Pancreas (tissue), 10 donors: ENCODE data around the gene TMEM61. TPM values are rescaled to one million over a fixed set of nuclear protein-coding genes. Genes with fewer than 3 reads are reported as not detected.

ENCODE experiments used
- ATAC-seq, 4 donors: fragments of 200-7000 bp; cut with Tn5 transposase; one replicate each; pipeline versions ENCODE4 v1.8.0 to v1.9.1; 2020; ENCODE audit warnings: mild to moderate bottlenecking in 4 of 4, moderate library complexity in 4 of 4
- DNase-seq, 6 donors: peaks; one replicate each; pipeline ENCODE4 v3.0.0-alpha.2; 2020
- FAIRE-seq: peaks from 2 replicates; lab custom pipeline; 2012; peaks lifted over from hg19 to GRCh38; lab: Jason Lieb, UNC
- H3K27ac ChIP-seq, 4 donors: fragments of 200-600 bp; sonication (generic); 1 replicate in 3 of 4; 2 replicates in 1 of 4; pipeline versions ENCODE4 v1.5.0 to v1.8.0; 2020
- H3K27me3 ChIP-seq, 4 donors: fragments of 200-600 bp; one replicate each; pipeline ENCODE4 v1.8.0; 2021
- H3K36me3 ChIP-seq, 3 donors: fragments of 200-600 bp; sonication (generic) in 1 of 3; one replicate each; pipeline versions ENCODE4 v1.5.0 to v1.8.0; 2020 to 2021
- H3K4me1 ChIP-seq, 3 donors: fragments of 200-600 bp; one replicate each; pipeline ENCODE4 v1.8.0; 2021
- H3K4me3 ChIP-seq, 4 donors: fragments of 200-600 bp; sonication (generic) in 2 of 4; one replicate each; pipeline versions ENCODE4 v1.5.0 to v1.8.0; 2020 to 2021
- H3K9me3 ChIP-seq, 4 donors: fragments of 200-600 bp; one replicate each; pipeline ENCODE4 v1.8.0; 2021
- CTCF ChIP-seq, 4 donors: fragments of 200-600 bp; sonication (generic) in 3 of 4; IDR thresholded peaks; one replicate each; pipeline versions ENCODE4 v1.5.0 to v1.8.0; 2021; ENCODE audit warnings: antibody characterized with exemption in 4 of 4
- WGBS, 2 donors: extraction: QIAGEN DNeasy Blood & Tissue Kit; methylation state at CpG; one replicate each; pipeline ENCODE4 v1.1.7; 2013; 5-methylcytosine and 5-hydroxymethylcytosine counted together
- intact Hi-C, 3 donors: fragments of 100-400 bp; cut with DNase I; formaldehyde crosslinking; loops; one replicate each; pipeline versions ENCODE4 v1.11.1 to v1.14.2; 2022
- polyA plus RNA-seq, 2 donors: library from polyadenylated mRNA; stranded (reverse); fragments of 200-250 nt; gene quantifications; one replicate each; pipeline ENCODE4 v1.2.3, GENCODE V29; 2013
- total RNA-seq, 6 donors: library from RNA; stranded (reverse); fragmentation: NEBNext Ultra II Directional in 4 of 6; extraction: Animal tissue kit (Norgen Biotek cat#: 25700) in 4 of 6; gene quantifications; one replicate each; pipeline versions ENCODE4 v1.2.1 to v1.2.4, GENCODE V29; 2021 to 2023
- donor health status: healthy with polysubstance abuse.
- donor health status: DM: no; HTN: no; CAD: no; lungs with moderate emphysema.
- donor health status: DM: no; HTN: no; CAD: no.
- donor health status: control.
- donor health status: control.
- donor health status: Bipolar disorder and iron deficiency.
- donor health status: DM: yes; HTN: yes; CAD: no.
- donor health status: DM: no; HTN: no; CAD: no.
- donor health status: DM: no; HTN: no; CAD: no.
- donor health status: DM: yes; HTN: yes; CAD: no.

Gene TMEM61
- total and polyA plus RNA-seq, 8 donors: 1.1 to 15.6 (median 1.7) TPM

- H3K27me3 ChIP-seq: peaks cover 0 to 6% (median 0%) of the 10 kb centered on the region in 4 donors
- peaks cover 0 to 4% (median 0%) of the 10 kb centered on the region in 3 donors for H3K4me1 ChIP-seq
- no peaks in the 10 kb centered on the region for H3K9me3 ChIP-seq
- no peaks in the 10 kb centered on the region for H3K36me3 ChIP-seq
- no peak for TF ChIP-seq CTCF (IDR thresholded peaks at IDR 0.05)
- intact Hi-C loops: loop anchor here in 2 of 3 donors (2.0 to 5.0 kb wide), 2 partner anchors 50 kb away; no protein-coding TSS in a partner anchor
- peak in 1 of 6 donors; percentile 73 for DNase-seq
- no peak for FAIRE-seq
- 22% methylated on average over 43 to 46 of the region's 46 CpGs for WGBS, 2 donors
- no peak overlapping the region for H3K27ac ChIP-seq
- peak overlapping the region in 1 of 4 donors; percentile 18 for H3K4me3 ChIP-seq
- ATAC-seq: peak; percentile 29 to 74 (median 63)
These were observed 16.7 kb downstream of the TMEM61 start for GRCh38 chr1:54996869-54997710.

- peaks cover 0 to 6% (median 0%) of the 10 kb centered on the region in 4 donors for H3K27me3 ChIP-seq
- no peak for TF ChIP-seq CTCF (IDR thresholded peaks at IDR 0.05)
- WGBS, 2 donors: 74 to 76% methylated on average over 6 of the region's 6 CpGs
- ATAC-seq: no peak
- no peaks in the 10 kb centered on the region for H3K36me3 ChIP-seq
- no peak overlapping the region for H3K4me3 ChIP-seq
- intact Hi-C loops: loop anchor here in 2 of 3 donors (2.0 to 5.0 kb wide), 2 partner anchors 50 to 51 kb away; no protein-coding TSS in a partner anchor
- peaks cover 0 to 4% (median 0%) of the 10 kb centered on the region in 3 donors for H3K4me1 ChIP-seq
- FAIRE-seq: no peak
- H3K9me3 ChIP-seq: no peaks in the 10 kb centered on the region
- H3K27ac ChIP-seq: no peak overlapping the region
- no peak for DNase-seq
These were observed 17.2 kb downstream of the TMEM61 start for GRCh38 chr1:54997711-54997986.

- H3K4me1 ChIP-seq: peaks cover 0 to 4% (median 0%) of the 10 kb centered on the region in 3 donors
- FAIRE-seq (no peak), ATAC-seq (no peak), DNase-seq (no peak)
- intact Hi-C loops: loop anchor here in 1 of 3 donors (5.0 kb wide), 1 partner anchor 51 kb away; no protein-coding TSS in a partner anchor
- H3K27ac ChIP-seq: no peak overlapping the region
- H3K36me3 ChIP-seq: no peaks in the 10 kb centered on the region
- WGBS, 2 donors: 81 to 83% methylated on average over 6 of the region's 6 CpGs
- peaks cover 0 to 6% (median 0%) of the 10 kb centered on the region in 4 donors for H3K27me3 ChIP-seq
- H3K4me3 ChIP-seq: no peak overlapping the region
- no peaks in the 10 kb centered on the region for H3K9me3 ChIP-seq
- no peak for TF ChIP-seq CTCF (IDR thresholded peaks at IDR 0.05)
These were observed 17.7 kb downstream of the TMEM61 start for GRCh38 chr1:54998100-54998499.

GRCh38 chr1:54998677-54999076 is 18.2 kb downstream of the TMEM61 start, which contains the start of gene BSND:
Gene BSND, plus strand, starts transcription at chr1:54998933. Its CDS starts 254 bp downstream, at chr1:54999187.
- DNase-seq (peak in 1 of 6 donors; percentile 30), ATAC-seq (no peak), FAIRE-seq (no peak)
- peaks cover 0 to 4% (median 0%) of the 10 kb centered on the region in 3 donors for H3K4me1 ChIP-seq
- no peak for TF ChIP-seq CTCF (IDR thresholded peaks at IDR 0.05)
- H3K27ac ChIP-seq: no peak within 1 kb of the TSS
- H3K9me3 ChIP-seq: no peaks in the 10 kb centered on the region
- H3K4me3 ChIP-seq: no peak within 1 kb of the TSS
- no peaks in the 10 kb centered on the region for H3K36me3 ChIP-seq
- peaks cover 0 to 6% (median 0%) of the 10 kb centered on the region in 4 donors for H3K27me3 ChIP-seq
- 62 to 67% methylated on average over 7 of the region's 7 CpGs for WGBS, 2 donors
- intact Hi-C loops: loop anchor here in 1 of 3 donors (5.0 kb wide), 1 partner anchor 51 kb away; no protein-coding TSS in a partner anchor
